ENCODE results near the gene SLC6A3. TPM values are rescaled to one million over a fixed set of nuclear protein-coding genes. Genes with fewer than 3 reads are reported as not detected.

SLC6A3 gene
- polyA plus RNA-seq, 1 experiment: not detected

- no peak overlapping the region for H3K4me3 ChIP-seq (ENCODE audit: low read depth, low read length)
- H3K27ac ChIP-seq (ENCODE audit: low read depth, low read length): no peak overlapping the region
- ChIA-PET CTCF (no interaction called here), POLR2A (no interaction called here)
- no peaks in the 10 kb centered on the region for H3K27me3 ChIP-seq (ENCODE audit: control insufficient read depth, insufficient read depth, low read length)
- DNase-seq (ENCODE audit: low read depth, low spot score): no peak
- TF ChIP-seq CTCF (IDR thresholded peaks at IDR 0.05; ENCODE audit: low read depth, low read length): no peak
- no peaks in the 10 kb centered on the region; the same call in 1 of the 2 replicates for H3K9me3 ChIP-seq (ENCODE audit: control insufficient read depth, insufficient read depth, low read length)
Measured at GRCh38 chr5:1474866-1475543, 29.8 kb upstream of the SLC6A3 start.

- H3K9me3 ChIP-seq (ENCODE audit: control insufficient read depth, insufficient read depth, low read length): no peaks in the 10 kb centered on the region; the same call in 1 of the 2 replicates
- POLR2A ChIA-PET: no interaction called here
- CTCF ChIA-PET: no interaction called here
- H3K27me3 ChIP-seq (ENCODE audit: control insufficient read depth, insufficient read depth, low read length): no peaks in the 10 kb centered on the region
- H3K4me3 ChIP-seq (ENCODE audit: low read depth, low read length): no peak overlapping the region
- no peak for TF ChIP-seq CTCF (IDR thresholded peaks at IDR 0.05; ENCODE audit: low read depth, low read length)
- H3K27ac ChIP-seq (ENCODE audit: low read depth, low read length): no peak overlapping the region
- DNase-seq (ENCODE audit: low read depth, low spot score): no peak
Measured at GRCh38 chr5:1474183-1474839, 29.1 kb upstream of the SLC6A3 start.

GRCh38 chr5:1473746-1474145, 28.5 kb upstream of the SLC6A3 start:
- ChIA-PET CTCF (no interaction called here), POLR2A (no interaction called here)
- Histone ChIP-seq H3K27me3 (ENCODE audit: control insufficient read depth, insufficient read depth, low read length) (no peaks in the 10 kb centered on the region), H3K4me3 (ENCODE audit: low read depth, low read length) (no peak overlapping the region), H3K27ac (ENCODE audit: low read depth, low read length) (no peak overlapping the region), H3K9me3 (ENCODE audit: control insufficient read depth, insufficient read depth, low read length) (no peaks in the 10 kb centered on the region; the same call in 1 of the 2 replicates)
- DNase-seq (ENCODE audit: low read depth, low spot score): no peak
- no peak for TF ChIP-seq CTCF (IDR thresholded peaks at IDR 0.05; ENCODE audit: low read depth, low read length)

GRCh38 chr5:1472964-1473628, 27.9 kb upstream of the SLC6A3 start:
- DNase-seq (ENCODE audit: low read depth, low spot score): no peak
- no peak for TF ChIP-seq CTCF (IDR thresholded peaks at IDR 0.05; ENCODE audit: low read depth, low read length)
- ChIA-PET CTCF (no interaction called here), POLR2A (no interaction called here)
- H3K4me3 ChIP-seq (ENCODE audit: low read depth, low read length): no peak overlapping the region
- H3K9me3 ChIP-seq (ENCODE audit: control insufficient read depth, insufficient read depth, low read length): peaks cover under 1% of the 10 kb centered on the region; the same call in 1 of the 2 replicates
- H3K27me3 ChIP-seq (ENCODE audit: control insufficient read depth, insufficient read depth, low read length): no peaks in the 10 kb centered on the region
- no peak overlapping the region for H3K27ac ChIP-seq (ENCODE audit: low read depth, low read length)

Measured in AG04450 (cell line).